ENCODE measurements around the gene TGIF2. TPM values are rescaled to one million over a fixed set of nuclear protein-coding genes. Genes with fewer than 3 reads are reported as not detected.

TGIF2 gene
- total RNA-seq, 1 donor from 2014 or later = 16.8 TPM

DNA sequence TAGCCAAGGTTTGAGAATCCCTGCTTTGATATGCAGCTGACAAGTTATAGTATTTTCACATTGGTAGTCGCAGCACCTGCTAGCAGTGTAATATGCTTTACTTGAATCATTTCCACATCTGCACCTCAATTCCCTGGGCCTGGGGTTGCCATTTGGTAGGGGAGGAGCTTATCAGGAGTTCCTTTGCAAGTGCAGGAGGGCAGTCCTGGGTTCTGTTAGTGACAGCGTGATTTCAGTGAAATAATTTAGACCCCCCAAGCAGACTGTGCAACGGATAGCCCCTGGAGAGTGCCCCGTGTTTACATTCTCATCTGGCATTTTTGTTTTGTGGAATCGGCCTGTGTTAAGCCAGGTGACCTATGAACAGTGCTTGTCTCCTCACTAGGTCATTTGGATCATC lies 38.2 kb downstream of the TGIF2 start:
- peaks cover 70% of the 10 kb centered on the region for H3K36me3 ChIP-seq
- no peak for TF ChIP-seq CTCF (IDR thresholded peaks at IDR 0.05)

DNA sequence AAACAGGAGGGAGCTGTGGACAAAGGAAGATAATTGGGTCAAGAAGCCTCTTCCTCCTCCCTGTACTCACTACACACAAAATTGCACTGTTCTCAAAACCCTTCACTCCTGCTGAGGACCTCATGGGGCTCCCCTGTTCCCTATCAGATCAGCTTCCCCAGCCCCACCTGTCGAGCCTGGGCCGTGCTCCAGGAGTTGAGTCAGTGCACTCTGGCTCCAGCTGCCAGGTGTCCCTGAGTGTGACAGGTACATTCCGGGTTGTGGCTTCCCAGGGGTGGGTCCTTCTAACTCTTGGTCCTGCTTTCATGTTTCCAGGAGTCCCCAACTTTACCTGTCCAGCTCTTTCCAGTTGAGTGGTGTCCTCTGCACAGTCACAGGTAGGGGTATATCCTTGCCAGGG lies 40.6 kb downstream of the TGIF2 start:
- H3K27ac ChIP-seq = no peak overlapping the region
- peak; percentile 72 for DNase-seq
- H3K4me1 ChIP-seq = no peaks in the 10 kb centered on the region
- TF ChIP-seq CTCF (IDR thresholded peaks at IDR 0.05) = no peak
- no peak overlapping the region for H3K4me3 ChIP-seq
- intact Hi-C loops (cut with DNase I) = no loop called here
- no peaks in the 10 kb centered on the region for H3K9me3 ChIP-seq
- H3K27me3 ChIP-seq = no peaks in the 10 kb centered on the region
- ATAC-seq = peak; percentile 69
- H3K36me3 ChIP-seq = peaks cover 57% of the 10 kb centered on the region

More for the DNA sequence above, 38.2 kb downstream of the TGIF2 start:
- Histone ChIP-seq H3K4me1 (peaks cover 13% of the 10 kb centered on the region), H3K27ac (no peak overlapping the region), H3K9me3 (no peaks in the 10 kb centered on the region), H3K27me3 (no peaks in the 10 kb centered on the region), H3K4me3 (no peak overlapping the region)
- intact Hi-C loops (cut with DNase I) = no loop called here
- ATAC-seq = no peak
- no peak for DNase-seq

DNA sequence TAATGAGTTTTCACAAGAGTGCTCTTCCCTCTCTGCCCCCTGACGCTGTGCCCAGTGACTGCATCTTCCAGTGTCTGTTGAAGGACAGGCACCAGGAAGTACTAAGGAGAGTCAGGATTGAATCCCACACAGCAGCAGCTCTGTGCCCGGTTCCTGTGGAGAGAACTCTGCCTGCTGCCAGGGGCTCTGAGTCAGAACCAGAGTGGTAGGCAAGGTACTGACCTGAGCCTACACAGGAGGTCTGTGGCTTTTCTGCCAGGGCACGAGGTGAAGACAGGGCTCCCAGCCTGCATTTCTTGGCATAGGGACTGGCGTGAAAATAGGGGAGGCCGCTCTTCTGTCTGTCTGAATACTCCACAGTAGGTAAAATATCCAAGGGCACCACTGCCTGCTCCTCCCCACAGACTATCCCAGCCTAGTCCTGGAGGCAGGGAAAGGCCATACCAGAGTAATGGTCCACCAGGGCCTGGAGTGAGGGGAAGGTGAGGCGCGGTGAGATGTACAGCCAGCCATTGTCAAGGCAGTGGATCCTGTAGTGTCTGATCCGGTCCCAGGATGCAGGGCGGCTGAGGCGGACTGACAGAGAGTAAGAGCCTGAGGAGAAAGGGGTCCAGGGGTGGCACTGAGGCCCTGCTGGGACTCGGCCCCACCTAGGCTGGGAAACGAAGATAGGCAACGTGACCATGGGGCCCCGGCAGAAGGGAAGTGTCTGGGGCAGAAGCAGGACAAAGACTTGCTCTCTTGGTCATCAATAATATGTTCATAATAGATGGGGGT lies 41.6 kb downstream of the TGIF2 start:
- Histone ChIP-seq H3K27ac (no peak overlapping the region), H3K4me1 (no peaks in the 10 kb centered on the region), H3K27me3 (no peaks in the 10 kb centered on the region), H3K9me3 (no peaks in the 10 kb centered on the region), H3K36me3 (peaks cover 48% of the 10 kb centered on the region), H3K4me3 (no peak overlapping the region)
- no peak for TF ChIP-seq CTCF (IDR thresholded peaks at IDR 0.05)
- DNase-seq (no peak), ATAC-seq (no peak)
- intact Hi-C loops (cut with DNase I) = no loop called here

GRCh38 chr20:36620917-36621316 lies 47.5 kb downstream of the TGIF2 start:
- TF ChIP-seq CTCF (IDR thresholded peaks at IDR 0.05) = no peak
- no peak overlapping the region for H3K27ac ChIP-seq
- H3K36me3 ChIP-seq = no peaks in the 10 kb centered on the region
- intact Hi-C loops (cut with DNase I) = no loop called here
- no peaks in the 10 kb centered on the region for H3K4me1 ChIP-seq
- H3K9me3 ChIP-seq = no peaks in the 10 kb centered on the region
- ATAC-seq (no peak), DNase-seq (no peak)
- H3K27me3 ChIP-seq = no peaks in the 10 kb centered on the region
- no peak overlapping the region for H3K4me3 ChIP-seq

GRCh38 chr20:36623444-36623843 lies 50.0 kb downstream of the TGIF2 start:
- Histone ChIP-seq H3K27ac (no peak overlapping the region), H3K4me1 (no peaks in the 10 kb centered on the region), H3K27me3 (no peaks in the 10 kb centered on the region), H3K4me3 (no peak overlapping the region), H3K9me3 (no peaks in the 10 kb centered on the region), H3K36me3 (no peaks in the 10 kb centered on the region)
- intact Hi-C loops (cut with DNase I) = no loop called here
- TF ChIP-seq CTCF (IDR thresholded peaks at IDR 0.05) = no peak
- ATAC-seq = no peak
- no peak for DNase-seq

All from upper lobe of right lung (tissue), 1 donor.